HG02623 (cell line): Measurements from ENCODE around the gene INF2.
A peak's percentile ranks its signal among the peaks of the same experiment; 100 is the strongest.

Source experiments
- ATAC-seq: cut with Tn5 transposase; IDR thresholded peaks from one replicate; pipeline ENCODE4 v1.9.1; 2021; ENCODE audit warnings: moderate library complexity; ENCODE audit not compliant: unreplicated experiment

INF2 gene

DNA sequence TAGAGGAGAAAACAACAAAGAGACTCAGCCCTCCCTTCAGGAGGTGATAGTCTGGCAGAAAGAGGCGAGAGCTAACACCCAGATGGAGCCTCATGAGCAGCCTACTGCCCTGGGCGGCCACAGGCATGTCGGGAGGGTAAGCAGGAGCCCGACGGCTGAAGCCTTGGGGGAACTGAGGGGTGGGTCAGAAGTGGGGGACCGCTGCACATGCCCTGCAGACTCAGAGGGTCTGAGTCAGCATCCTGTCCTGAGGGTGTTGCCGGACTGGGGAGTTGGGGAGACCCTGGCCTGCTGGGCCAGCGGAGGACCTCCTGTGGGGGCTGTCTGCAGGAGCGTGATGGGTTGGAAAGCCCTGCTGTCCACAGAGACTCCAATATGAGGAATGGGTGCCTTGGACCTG lies 15.9 kb upstream of the INF2 start:
- no peak for ATAC-seq

- no peak for ATAC-seq
These were observed 14.0 kb upstream of the INF2 start for GRCh38 chr14:104675447-104675846.

GRCh38 chr14:104676130-104676693 lies 13.2 kb upstream of the INF2 start:
- ATAC-seq, result no peak

DNA sequence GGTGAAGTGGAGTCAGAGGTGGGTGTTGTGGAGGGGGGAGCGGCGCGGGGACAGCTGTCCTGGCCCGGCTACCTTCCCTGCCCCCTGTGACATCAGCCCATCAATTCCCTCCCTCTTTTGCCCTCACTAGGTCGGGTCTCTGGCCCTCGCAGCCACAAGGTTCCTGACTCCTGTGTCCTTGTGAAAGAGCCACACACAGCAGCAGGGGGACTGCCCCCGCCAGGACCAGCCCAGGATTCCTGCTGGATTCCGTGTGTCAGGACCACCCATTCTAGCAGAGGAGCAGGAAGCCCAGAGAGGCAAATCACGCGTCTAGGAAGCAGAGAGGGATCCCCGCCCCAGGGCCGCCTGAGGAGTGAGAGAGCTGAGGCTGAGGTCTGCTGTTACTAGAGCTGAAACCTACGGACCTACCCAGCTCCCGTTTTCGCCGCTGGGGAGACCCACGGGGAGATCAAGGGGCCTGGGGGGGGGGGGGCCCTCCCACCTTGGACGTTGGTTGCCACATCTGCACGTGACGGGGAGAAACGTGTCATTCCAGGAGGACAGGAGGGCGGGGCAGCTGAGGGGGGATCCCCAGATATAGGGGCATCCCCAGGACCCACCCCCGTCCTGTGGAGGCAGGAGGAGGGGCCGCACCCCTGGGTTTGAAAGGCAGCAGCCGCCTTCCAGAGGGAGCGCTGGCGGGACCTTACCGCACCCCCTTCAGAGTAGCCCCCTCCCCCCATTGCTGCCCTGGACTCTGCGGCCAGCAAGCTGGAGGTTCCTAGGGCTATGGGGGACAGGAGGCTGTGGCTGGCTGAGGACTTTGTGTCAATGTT lies 12.5 kb upstream of the INF2 start:
- ATAC-seq, result no peak

- ATAC-seq, result no peak
These were observed 11.7 kb upstream of the INF2 start for GRCh38 chr14:104677512-104678332.

GRCh38 chr14:104678346-104678745 lies 11.1 kb upstream of the INF2 start:
- no peak for ATAC-seq

- no peak for ATAC-seq
These were observed 10.3 kb upstream of the INF2 start for GRCh38 chr14:104678901-104679705.

DNA sequence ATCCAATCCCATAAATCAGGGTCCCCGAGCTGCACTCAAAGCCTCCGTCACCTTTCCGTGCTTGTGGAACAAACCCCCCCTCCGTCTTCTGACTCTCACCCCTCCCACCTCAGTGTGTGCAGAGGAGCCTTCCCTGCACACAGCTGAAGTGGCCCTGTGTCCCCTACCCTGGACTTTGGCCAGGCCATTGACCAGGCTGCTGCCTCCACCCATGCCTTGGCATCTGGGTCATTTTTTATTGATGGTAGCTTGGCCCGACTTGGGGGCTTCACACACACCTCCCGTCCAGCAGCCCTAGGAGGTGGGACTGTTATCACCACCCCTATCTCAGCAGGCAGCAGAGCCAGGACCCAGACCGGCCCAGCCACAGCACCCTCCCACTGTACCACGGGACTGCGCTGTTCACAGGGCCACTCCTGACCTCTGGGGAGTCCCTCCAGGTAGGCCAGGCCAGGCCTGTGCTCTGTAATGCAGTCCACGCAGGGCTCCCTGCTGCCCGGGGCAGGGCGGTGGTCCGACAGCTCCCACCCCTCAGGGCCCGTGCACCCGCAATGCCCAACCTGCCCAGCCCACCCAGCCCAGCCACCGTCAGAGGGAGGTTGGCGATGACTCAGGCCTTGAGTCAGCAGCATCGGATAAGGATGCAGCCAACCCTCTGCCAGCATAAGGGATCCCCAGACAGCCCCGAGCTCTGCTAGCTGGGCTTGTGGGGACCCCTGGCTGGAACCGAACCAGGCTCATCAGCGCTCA lies 9.2 kb upstream of the INF2 start:
- ATAC-seq, result no peak

DNA sequence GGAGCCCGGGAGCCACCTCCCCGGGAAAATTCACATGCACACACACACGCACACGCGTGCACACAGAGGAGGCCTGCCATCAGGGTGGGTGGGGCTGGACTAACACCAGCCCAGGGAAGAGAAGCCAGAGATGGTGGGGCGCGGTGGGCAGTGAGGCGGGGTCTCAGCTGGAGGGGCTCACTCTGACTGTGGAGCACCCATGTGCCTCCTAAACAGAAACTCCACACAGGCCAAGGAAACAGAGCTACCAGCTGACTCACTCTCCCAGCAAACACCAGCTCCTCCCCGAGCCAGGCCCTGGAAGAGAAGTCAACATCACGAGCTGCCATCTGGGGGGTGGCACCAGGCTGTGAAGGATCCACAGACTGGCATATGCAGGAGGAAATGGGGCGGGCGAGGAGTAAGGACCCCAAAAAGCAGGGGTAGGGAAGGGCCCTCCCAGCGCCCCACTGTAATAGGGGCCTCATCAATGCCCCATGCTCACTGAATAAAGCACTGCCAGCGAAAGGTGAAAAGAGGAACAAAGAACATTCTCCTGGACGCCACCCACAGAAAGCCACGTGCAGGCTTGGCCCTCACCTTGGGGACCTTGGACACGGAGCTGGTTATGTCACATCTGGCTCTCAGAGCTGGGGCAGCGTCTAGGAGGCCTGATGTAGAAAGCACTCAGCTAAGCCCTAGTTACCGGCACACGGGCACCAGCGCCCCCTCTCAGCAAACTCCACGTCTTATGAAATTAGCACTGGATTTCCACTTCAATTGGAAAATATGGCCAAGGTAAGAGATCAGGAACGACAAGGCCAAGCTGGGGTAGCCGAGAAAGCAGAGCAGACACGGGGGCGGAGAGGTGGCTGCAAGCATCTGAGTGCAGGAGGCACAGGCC lies 8.4 kb upstream of the INF2 start:
- ATAC-seq, result peak; percentile 32

DNA sequence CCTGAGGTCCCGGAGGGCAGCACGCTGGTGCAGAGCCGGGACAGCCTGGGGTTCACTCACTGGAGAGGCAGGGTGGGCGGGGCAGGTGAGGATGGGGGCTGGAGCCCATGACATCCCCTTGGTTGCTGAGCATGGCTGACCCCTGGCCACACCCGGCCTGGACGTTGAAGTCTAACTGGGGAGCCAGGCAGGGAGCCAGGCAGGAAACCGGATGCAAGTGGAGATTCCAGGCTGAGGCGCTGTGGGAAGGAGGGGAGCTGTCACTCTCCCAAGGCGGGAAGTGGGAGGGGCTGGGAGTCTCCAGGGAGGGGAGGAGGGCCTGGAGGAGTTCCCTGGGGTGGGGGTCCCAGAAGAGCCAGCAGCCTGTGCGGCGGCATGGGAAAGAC lies 7.7 kb upstream of the INF2 start:
- ATAC-seq, result no peak

GRCh38 chr14:104682107-104682593 lies 7.3 kb upstream of the INF2 start:
- no peak for ATAC-seq

DNA sequence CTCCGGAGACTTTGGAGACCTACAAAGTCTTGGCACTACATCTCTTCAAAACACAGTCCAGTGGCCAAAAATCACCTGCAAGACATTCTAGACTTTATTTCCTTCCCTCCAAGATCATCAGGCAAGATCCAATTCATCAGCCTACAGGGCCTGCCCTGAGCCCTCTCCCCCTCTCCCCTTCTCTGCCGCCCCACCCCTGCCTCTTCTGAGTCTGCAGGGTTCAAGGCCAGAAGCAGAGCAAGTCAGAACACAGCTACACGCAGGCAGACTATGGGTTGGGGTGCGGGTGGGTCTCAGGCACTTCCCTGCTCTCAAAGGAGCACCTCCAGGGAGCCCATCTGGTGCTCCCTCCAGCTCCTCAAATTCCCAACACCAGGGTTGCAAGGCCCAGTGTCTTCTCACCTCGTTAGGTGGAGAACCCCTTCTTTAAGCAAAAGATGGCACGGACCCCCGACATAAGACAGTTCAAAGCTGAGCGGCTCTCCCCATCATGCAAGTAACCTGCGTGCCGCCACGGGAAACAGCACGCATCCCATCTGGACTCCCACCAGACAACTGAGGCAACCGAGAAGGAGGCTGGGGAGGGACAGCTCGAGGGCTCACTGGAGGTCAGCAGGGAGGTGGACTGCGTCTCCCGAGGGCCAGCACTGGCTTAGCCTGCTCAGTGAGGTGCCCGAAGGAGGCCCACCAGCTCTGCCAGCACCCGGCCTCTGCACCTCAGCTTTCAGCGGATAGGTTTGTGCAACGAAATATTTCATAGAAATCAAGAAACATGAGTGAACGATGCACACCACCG lies 5.6 kb upstream of the INF2 start:
- no peak for ATAC-seq

GRCh38 chr14:104684449-104684821 lies 5.0 kb upstream of the INF2 start:
- no peak for ATAC-seq

DNA sequence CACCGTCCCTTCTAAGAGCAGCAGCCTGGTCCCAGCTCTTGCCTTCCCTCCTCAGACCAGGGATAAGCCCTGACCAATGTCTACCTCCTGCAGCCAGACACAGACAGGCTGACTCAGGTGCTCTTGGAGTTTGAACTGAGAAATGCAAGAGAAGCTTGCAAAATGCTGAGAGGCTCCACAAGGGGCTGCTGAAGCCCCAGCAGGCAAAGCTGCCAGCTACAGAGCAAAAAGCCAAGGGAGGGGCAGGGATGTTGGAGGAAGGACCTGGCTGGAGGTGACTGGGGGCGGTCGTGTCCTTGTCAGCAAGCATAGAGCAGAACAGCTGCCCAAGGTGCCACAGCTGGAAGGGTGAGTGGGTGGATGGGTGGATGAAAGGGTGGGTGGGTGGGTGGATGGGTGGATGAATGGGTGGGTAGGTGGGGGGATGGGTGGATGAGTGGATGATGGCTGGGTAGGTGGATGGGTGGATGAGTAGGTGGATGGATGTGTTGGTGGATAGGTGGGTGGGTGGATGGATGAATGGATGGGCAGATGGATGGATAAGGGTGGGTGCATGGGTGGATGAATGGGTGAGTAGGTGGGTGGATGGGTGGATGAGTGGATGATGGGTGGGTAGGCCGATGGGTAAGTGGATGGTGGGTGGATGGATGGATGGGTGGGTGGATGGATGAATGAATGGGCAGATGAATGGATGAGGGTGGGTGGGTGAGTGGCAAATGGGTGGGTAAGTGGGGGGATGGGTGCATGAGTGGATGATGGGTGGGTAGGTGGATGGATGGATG lies 4.0 kb upstream of the INF2 start:
- no peak for ATAC-seq

DNA sequence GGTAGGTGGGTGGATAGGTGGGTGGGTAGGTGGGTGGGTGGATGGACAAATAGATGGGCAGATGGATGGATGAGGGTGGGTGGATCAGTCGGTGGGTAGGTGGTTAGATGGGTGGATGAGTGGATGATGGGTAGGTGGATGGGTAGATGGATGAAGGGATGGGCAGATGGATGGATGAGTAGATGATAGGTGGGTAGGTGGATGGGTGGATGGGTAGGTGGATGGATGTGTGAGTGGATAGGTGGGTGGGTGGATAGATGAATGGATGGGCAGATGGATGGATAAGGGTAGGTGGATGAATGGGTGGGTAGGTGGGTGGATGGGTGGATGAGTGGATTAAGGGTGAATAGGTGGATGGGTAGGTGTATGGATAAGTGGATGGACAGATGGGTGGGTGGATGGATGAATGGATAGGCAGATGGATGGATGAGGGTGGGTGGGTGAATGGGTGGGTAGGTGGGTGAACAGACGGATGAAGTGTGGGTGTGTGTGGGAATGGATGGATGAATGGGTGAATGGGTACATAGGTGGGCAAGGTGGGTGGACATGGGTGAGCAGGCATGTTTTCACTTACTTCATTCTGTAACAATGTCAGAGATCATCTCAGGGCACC lies 3.3 kb upstream of the INF2 start:
- ATAC-seq, result no peak

DNA sequence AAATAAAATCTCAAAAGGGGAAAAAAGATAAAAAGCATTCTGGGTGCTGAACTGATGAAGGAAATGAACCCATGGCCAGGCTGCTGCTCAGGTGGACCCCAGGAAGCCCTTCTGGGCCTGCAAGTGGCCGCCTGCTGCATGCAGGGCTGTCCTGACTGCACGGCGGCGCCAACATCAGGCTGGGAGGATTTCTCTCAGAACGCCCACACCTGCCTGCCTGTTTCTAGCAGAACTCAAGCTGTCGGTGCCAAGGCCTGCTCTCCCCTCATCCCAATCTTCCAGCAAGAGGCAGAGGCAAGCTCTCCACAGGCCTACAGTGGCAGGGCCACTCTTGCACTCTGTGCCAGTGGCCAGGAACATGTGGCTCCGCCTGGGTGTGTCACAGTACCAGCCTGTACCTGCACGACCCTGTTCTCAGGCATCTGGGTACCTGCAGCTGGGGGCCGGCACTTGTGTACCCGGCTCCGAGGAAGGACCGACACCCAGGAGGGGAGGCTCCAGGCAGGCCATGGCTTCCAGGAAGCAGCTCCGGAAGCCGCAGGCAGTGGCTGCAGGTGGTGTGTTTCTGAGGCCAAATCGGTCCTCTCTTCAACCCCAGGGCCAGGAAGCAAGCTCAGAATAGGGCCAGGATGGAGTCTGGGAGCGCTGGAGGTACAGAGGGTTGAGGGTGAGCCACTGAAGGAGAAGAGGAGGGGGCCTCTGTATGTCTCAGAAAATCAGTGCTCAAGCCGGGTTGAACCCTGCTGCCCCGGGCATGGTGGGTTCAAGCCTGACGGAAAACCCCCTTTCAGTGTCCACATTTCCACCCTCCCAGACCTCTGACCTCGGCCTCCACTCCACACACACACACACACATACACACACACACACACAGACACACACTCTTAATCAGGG lies 2.5 kb upstream of the INF2 start:
- no peak for ATAC-seq
